ENCODE data around the gene INPP5K. TPM values are rescaled to one million over a fixed set of nuclear protein-coding genes. Genes with fewer than 3 reads are reported as not detected.
A peak's percentile ranks its signal among the peaks of the same experiment; 100 is the strongest.

Gene INPP5K
- total RNA-seq, 1 donor, result 19.9 TPM

DNA sequence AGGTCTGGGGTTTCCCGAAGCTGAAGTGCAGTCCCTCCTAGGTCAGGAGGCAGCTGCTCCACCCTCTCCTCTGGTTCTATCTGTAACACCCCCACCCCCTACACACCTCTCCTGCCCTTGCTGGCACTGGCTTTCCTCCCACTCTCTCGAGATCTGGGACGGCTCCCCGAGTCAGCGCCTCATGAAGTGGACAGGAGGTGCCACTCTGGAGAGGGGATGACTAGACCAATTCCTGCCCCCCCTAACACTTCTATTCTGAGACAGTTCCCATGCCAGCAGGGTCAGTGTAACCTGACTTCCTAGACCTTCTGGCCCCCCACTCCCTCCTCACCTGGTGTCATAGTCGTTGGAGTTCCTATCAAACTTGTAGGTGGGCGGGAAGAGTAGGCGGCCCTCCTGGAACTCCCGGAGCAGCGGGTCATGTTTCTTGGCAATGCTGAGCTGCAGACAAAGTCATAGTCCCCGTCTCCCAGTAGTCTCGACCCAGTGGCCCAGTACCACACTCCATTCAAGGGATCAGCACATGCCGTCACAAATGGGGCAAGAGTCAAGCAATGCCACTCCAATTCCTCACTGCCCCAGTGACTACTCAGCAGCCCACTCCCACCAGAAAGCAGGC, 9.7 kb downstream of the INPP5K start:
- no peak for DNase-seq (ENCODE audit: low read depth)
- H3K4me3 ChIP-seq (ENCODE audit: low read depth, low read length), result no peak overlapping the region
- TF ChIP-seq, protein P1, sequence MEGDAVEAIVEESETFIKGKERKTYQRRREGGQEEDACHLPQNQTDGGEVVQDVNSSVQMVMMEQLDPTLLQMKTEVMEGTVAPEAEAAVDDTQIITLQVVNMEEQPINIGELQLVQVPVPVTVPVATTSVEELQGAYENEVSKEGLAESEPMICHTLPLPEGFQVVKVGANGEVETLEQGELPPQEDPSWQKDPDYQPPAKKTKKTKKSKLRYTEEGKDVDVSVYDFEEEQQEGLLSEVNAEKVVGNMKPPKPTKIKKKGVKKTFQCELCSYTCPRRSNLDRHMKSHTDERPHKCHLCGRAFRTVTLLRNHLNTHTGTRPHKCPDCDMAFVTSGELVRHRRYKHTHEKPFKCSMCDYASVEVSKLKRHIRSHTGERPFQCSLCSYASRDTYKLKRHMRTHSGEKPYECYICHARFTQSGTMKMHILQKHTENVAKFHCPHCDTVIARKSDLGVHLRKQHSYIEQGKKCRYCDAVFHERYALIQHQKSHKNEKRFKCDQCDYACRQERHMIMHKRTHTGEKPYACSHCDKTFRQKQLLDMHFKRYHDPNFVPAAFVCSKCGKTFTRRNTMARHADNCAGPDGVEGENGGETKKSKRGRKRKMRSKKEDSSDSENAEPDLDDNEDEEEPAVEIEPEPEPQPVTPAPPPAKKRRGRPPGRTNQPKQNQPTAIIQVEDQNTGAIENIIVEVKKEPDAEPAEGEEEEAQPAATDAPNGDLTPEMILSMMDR (IDR thresholded peaks at IDR 0.05; ENCODE audit: insufficient read depth, low read depth, low read length), result no peak

DNA sequence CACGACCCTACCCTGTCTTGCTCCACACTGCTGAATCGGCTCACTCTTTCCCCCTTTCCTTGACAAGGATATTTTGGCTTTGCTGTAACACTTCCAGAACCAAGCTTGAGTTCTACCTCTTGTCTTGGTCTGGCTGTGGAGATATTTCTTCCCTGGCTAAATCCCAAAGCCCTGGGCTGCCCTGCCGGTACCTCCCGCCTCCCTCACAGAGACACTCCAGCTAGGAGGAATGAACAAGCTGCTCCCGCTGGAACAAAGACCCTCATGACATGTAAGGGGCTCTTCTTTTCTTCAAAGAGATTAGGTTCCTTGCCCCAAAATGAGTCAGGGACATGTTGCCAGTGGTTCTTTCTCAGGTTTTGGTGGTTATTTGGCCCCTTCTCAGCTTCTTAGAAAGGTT, 10.8 kb downstream of the INPP5K start:
- DNase-seq (ENCODE audit: low read depth), result no peak
- TF ChIP-seq, protein P1 (IDR thresholded peaks at IDR 0.05; ENCODE audit: insufficient read depth, low read depth, low read length), result no peak
- H3K4me3 ChIP-seq (ENCODE audit: low read depth, low read length), result no peak overlapping the region

DNA sequence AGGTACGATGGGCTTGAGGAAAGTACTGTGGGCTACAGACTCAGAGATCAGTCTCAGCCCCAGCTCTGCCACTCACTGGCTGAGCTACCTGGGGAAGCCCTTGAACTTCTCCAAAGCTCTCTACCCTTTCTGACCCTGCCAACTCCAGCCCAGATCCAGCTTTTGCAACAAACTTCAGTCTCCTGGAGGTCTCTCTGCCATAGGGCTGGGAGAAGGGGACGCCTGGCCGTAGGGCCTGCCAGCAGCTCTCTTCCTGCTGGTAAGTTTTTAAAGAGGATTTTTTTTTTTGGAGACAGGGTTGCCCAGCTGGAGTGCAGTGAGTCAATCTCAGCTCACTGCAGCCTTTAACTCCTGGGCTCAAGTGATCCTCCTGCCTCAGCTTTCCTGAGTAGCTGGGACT, 11.5 kb downstream of the INPP5K start:
- no peak for DNase-seq (ENCODE audit: low read depth)
- TF ChIP-seq, protein P1 (IDR thresholded peaks at IDR 0.05; ENCODE audit: insufficient read depth, low read depth, low read length), result no peak
- H3K4me3 ChIP-seq (ENCODE audit: low read depth, low read length), result no peak overlapping the region

DNA sequence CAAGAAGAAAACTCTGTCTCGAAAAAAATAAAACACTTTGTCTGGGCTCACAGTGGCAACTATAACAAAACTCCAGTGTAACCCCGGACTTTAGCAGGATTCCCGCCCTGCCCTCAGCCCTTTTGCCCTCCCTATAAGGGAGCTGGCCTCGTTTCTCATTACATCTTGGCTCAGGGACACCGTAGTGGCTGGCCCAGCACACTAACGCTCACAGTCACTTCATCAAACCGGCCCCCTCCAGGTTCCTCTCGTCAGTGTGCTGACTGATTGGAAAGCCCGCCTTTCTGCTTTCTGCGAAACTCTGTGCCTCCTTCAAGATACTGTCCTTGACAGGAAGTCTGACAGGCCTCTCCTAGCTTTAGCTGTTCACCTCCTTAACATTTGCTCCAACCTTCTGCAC, 12.7 kb downstream of the INPP5K start:
- DNase-seq (ENCODE audit: low read depth), result no peak
- no peak overlapping the region for H3K4me3 ChIP-seq (ENCODE audit: low read depth, low read length)
- TF ChIP-seq, protein P1 (IDR thresholded peaks at IDR 0.05; ENCODE audit: insufficient read depth, low read depth, low read length), result no peak

DNA sequence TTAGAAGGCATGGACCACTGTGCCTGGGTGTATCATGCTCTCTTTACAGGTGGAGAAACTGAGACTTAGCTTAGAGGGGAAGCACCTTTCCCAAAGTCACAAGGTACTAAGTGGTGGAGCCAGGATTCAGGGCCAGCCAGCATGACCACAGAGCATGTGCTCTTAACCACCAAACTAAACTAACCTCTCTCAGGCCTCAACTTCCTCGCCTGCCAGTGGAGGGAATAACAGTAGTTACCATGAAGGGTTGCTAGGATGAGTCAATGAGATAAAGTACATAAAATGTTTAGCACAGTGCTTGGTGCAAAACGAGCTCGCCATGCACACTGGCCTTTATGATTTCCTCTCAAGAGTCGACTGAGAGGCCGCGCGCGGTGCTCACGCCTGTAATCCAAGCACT, 17.5 kb downstream of the INPP5K start:
- TF ChIP-seq, protein P1 (IDR thresholded peaks at IDR 0.05; ENCODE audit: insufficient read depth, low read depth, low read length), result no peak
- DNase-seq (ENCODE audit: low read depth), result peak; percentile 92
- H3K4me3 ChIP-seq (ENCODE audit: low read depth, low read length), result no peak overlapping the region

DNA sequence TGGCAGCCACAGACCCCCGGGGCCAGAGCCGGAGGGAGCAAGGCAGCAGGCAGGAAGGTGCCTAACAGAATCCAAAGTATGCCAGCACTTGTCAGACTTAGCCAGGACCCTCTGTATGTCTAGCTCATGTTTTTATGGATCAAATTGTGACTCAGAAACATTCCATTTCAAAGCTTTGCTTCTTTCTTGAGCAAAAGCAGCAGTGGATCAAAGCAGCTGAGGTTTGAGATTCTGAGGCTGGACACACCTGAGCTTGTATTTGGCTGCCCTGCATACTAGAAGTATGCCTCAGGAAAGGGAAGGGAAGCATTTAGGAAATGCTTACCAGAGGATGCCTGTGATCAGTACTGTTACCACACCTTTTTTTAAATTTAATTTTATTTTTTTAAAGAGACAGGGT, 18.2 kb downstream of the INPP5K start:
- DNase-seq (ENCODE audit: low read depth), result no peak
- TF ChIP-seq, protein P1 (IDR thresholded peaks at IDR 0.05; ENCODE audit: insufficient read depth, low read depth, low read length), result no peak
- no peak overlapping the region for H3K4me3 ChIP-seq (ENCODE audit: low read depth, low read length)

DNA sequence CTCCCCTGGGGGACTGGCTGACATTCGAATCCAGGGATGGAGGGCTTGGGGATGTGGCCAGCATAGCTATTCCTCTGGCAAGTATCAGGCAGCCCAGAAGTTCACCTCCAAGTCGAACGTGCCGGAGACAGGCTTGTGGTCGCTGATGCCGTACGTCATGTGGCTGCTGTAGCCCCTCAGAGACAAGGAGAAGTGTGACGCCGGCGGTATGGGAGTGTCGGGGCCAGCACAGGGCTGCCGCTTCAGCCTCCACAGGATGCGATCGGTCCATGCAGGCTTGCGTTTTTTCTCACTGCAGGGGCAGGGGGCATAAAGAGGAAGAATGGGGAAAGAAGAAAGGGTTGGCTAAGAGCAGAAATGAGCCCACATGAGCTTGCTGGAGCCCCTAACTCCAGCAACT, 18.6 kb downstream of the INPP5K start:
- no peak for DNase-seq (ENCODE audit: low read depth)
- H3K4me3 ChIP-seq (ENCODE audit: low read depth, low read length), result no peak overlapping the region
- TF ChIP-seq, protein P1 (IDR thresholded peaks at IDR 0.05; ENCODE audit: insufficient read depth, low read depth, low read length), result no peak
